IMR-90 (cell line): ENCODE results near the gene ENDOU. TPM values are rescaled to one million over a fixed set of nuclear protein-coding genes. Genes with fewer than 3 reads are reported as not detected.

Source experiments
- ATAC-seq: fragments of 200-7000 bp; cut with Tn5 transposase; 2 replicates; pipeline ENCODE4 v1.9.1; 2020; ENCODE audit warnings: low read depth, mild to moderate bottlenecking, moderate library complexity
- BruUV-seq: library from RNA; stranded (reverse); fragments of 400-500 nt; replicated peaks from 2 replicates; lab custom pipeline; 2021; lab: Mats Ljungman, UMichigan
- CTCF ChIA-PET: fragments of 300-600 bp; formaldehyde crosslinking; extraction: SDS; loops from one replicate; lab custom pipeline; 2021; ENCODE audit warnings: antibody characterized with exemption; lab: Yijun Ruan, JAX
- POLR2A ChIA-PET: fragments of 300-600 bp; sonication (Branson Sonifier 250); formaldehyde crosslinking; loops from one replicate; lab custom pipeline; 2022; ENCODE audit warnings: antibody characterized with exemption; ENCODE audit not compliant: unreplicated experiment; lab: Charles Lee
- DNase-seq: peaks from one replicate; pipeline ENCODE4 v3.0.0; 2013
- H2AFZ ChIP-seq: replicated peaks from 2 replicates; pipeline ENCODE3; 2013; ENCODE audit warnings: low read length, mild to moderate bottlenecking; ENCODE audit not compliant: poor library complexity
- H2AK5ac ChIP-seq: 2 replicates; pipeline ENCODE4 v1.6.1; 2013; ENCODE audit warnings: low read depth, low read length, inconsistent platforms
- H2AK9ac ChIP-seq: replicated peaks from 2 replicates; pipeline ENCODE3; 2013; ENCODE audit warnings: mild to moderate bottlenecking, low read depth, low read length, moderate library complexity; ENCODE audit not compliant: poor library complexity
- H2BK120ac ChIP-seq: 2 replicates; pipeline ENCODE4 v1.6.1; 2013; ENCODE audit warnings: low read depth, low read length, inconsistent platforms
- H2BK15ac ChIP-seq: 3 replicates; pipeline ENCODE4 v1.6.1; 2013; ENCODE audit warnings: low read depth, low read length, inconsistent platforms
- H2BK20ac ChIP-seq: 2 replicates; pipeline ENCODE4 v1.6.1; 2013; ENCODE audit warnings: low read depth, mild to moderate bottlenecking, inconsistent platforms, low read length, moderate library complexity
- H2BK5ac ChIP-seq: 2 replicates; pipeline ENCODE4 v1.6.1; 2013; ENCODE audit warnings: mild to moderate bottlenecking, low read depth, low read length, inconsistent platforms; ENCODE audit not compliant: poor library complexity, severe bottlenecking
- H3K14ac ChIP-seq: replicated peaks from 2 replicates; pipeline ENCODE4 v1.6.1; 2013; ENCODE audit warnings: low read depth, low read length, inconsistent platforms
- H3K18ac ChIP-seq: 2 replicates; pipeline ENCODE4 v1.6.1; 2013; ENCODE audit warnings: low read depth, low read length, control low read depth
- H3K23ac ChIP-seq: 2 replicates; pipeline ENCODE4 v1.6.1; 2013; ENCODE audit warnings: low read depth, low read length, inconsistent platforms
- H3K27ac ChIP-seq: 2 replicates; pipeline ENCODE4 v1.5.1; 2013; ENCODE audit warnings: mild to moderate bottlenecking, control low read depth, low read length; ENCODE audit not compliant: insufficient read depth
- H3K27me3 ChIP-seq: 2 replicates; pipeline ENCODE4 v1.6.1; 2013; ENCODE audit warnings: low read length; ENCODE audit not compliant: control insufficient read depth, insufficient read depth
- H3K36me3 ChIP-seq: 2 replicates; pipeline ENCODE4 v1.6.1; 2013; ENCODE audit warnings: low read length, mixed read lengths; ENCODE audit not compliant: control insufficient read depth, insufficient read depth
- H3K4ac ChIP-seq: 2 replicates; pipeline ENCODE4 v1.6.1; 2013; ENCODE audit warnings: low read depth, low read length, inconsistent platforms
- H3K4me1 ChIP-seq: 2 replicates; pipeline ENCODE4 v1.6.1; 2013; ENCODE audit warnings: low read length, mixed read lengths; ENCODE audit not compliant: control insufficient read depth, insufficient read depth
- H3K4me2 ChIP-seq: 2 replicates; pipeline ENCODE4 v1.6.1; 2013; ENCODE audit warnings: low read depth, mild to moderate bottlenecking, control low read depth, low read length, moderate library complexity
- H3K4me3 ChIP-seq: 2 replicates; pipeline ENCODE4 v1.5.1; 2013; ENCODE audit warnings: low read depth, mild to moderate bottlenecking, control low read depth, low read length, moderate library complexity; ENCODE audit not compliant: insufficient read depth
- H3K56ac ChIP-seq: 2 replicates; pipeline ENCODE4 v1.6.1; 2013; ENCODE audit warnings: low read length, inconsistent platforms; ENCODE audit not compliant: insufficient read depth; ENCODE audit errors: extremely low read depth
- H3K79me1 ChIP-seq, 2 experiments: 2 replicates each; pipeline ENCODE4 v1.6.1; 2013; ENCODE audit warnings: low read length in 2 of 2, inconsistent platforms in 1 of 2, low read depth in 1 of 2
- H3K9ac ChIP-seq: 2 replicates; pipeline ENCODE4 v1.6.1; 2013; ENCODE audit warnings: low read depth, low read length, control low read depth
- H3K9me1 ChIP-seq: 2 replicates; pipeline ENCODE4 v1.6.1; 2013; ENCODE audit warnings: low read length, inconsistent platforms; ENCODE audit not compliant: insufficient read depth
- H3K9me3 ChIP-seq: 2 replicates; pipeline ENCODE4 v1.6.1; 2013; ENCODE audit warnings: low read length; ENCODE audit not compliant: control insufficient read depth, insufficient read depth
- H4K20me1 ChIP-seq: 2 replicates; pipeline ENCODE4 v1.6.1; 2013; ENCODE audit warnings: low read length, inconsistent platforms; ENCODE audit not compliant: insufficient read depth
- H4K5ac ChIP-seq: 2 replicates; pipeline ENCODE4 v1.6.1; 2013; ENCODE audit warnings: mild to moderate bottlenecking, low read depth, low read length, control low read depth
- H4K8ac ChIP-seq, 2 experiments: 2 replicates each; pipeline ENCODE4 v1.6.1; 2013; ENCODE audit warnings: low read depth in 2 of 2, low read length in 2 of 2, control low read depth in 1 of 2, inconsistent platforms in 1 of 2
- H4K91ac ChIP-seq: 2 replicates; pipeline ENCODE4 v1.6.1; 2013; ENCODE audit warnings: low read depth, low read length, inconsistent platforms; ENCODE audit not compliant: insufficient read depth
- MXI1 ChIP-seq: IDR thresholded peaks from 2 replicates; pipeline ENCODE4 v1.6.1; 2012; ENCODE audit warnings: low read depth, mild to moderate bottlenecking, low read length, moderate library complexity, borderline replicate concordance
- RCOR1 ChIP-seq: IDR thresholded peaks from 2 replicates; pipeline ENCODE4 v1.6.1; 2012; ENCODE audit warnings: mild to moderate bottlenecking, low read length, improper control_type of control experiment; ENCODE audit not compliant: insufficient replicate concordance
- WGBS, 2 experiments: methylation state at CpG; one replicate each; pipeline versions ENCODE4 v1.1.5 to v1.1.7; 2013; ENCODE audit warnings: missing lambda C conversion rate in 2 of 2; ENCODE audit not compliant: insufficient read length in 1 of 2; ENCODE audit errors: extremely low coverage in 2 of 2; 5-methylcytosine and 5-hydroxymethylcytosine counted together
- dilution Hi-C: fragments of 300-500 bp; cut with HindIII; formaldehyde crosslinking; loops from one replicate; pipeline ENCODE4 v1.14.3; 2018; ENCODE audit warnings: low sequenced_read_pairs; ENCODE audit not compliant: unreplicated experiment
- in situ Hi-C: fragments of 300-500 bp; cut with MboI; formaldehyde crosslinking; loops from 3 replicates; pipeline ENCODE4 v1.14.3; 2019; ENCODE audit warnings: low sequenced_read_pairs, inconsistent platforms, mixed read lengths
- intact Hi-C: fragments of 100-400 bp; cut with micrococcal nuclease; formaldehyde crosslinking; loops from 2 replicates; pipeline ENCODE4 v1.10.0; 2022
- polyA plus RNA-seq, 3 experiments: library from polyadenylated mRNA; depleted of rRNA; stranded (reverse); fragments of >200 nt; gene quantifications; 2 replicates each; pipeline ENCODE4 v1.2.3, GENCODE V29; 2012; ENCODE audit warnings: low replicate concordance in 1 of 3
- total RNA-seq: library from RNA; depleted of rRNA; stranded (reverse); fragments of >200 nt; gene quantifications from 2 replicates; pipeline ENCODE4 v1.2.3, GENCODE V29; 2012
- TF ChIP-seq, protein P1 (sequence below): conservative IDR thresholded peaks from 2 replicates; pipeline ENCODE4 v1.5.1; 2012; ENCODE audit warnings: mild to moderate bottlenecking, low read depth, low read length, improper control_type of control experiment

Gene ENDOU
- total and polyA plus RNA-seq, 2 of the 4 experiments (the other 2 are of a cell fraction): under 0.01 to 0.09 TPM

DNA sequence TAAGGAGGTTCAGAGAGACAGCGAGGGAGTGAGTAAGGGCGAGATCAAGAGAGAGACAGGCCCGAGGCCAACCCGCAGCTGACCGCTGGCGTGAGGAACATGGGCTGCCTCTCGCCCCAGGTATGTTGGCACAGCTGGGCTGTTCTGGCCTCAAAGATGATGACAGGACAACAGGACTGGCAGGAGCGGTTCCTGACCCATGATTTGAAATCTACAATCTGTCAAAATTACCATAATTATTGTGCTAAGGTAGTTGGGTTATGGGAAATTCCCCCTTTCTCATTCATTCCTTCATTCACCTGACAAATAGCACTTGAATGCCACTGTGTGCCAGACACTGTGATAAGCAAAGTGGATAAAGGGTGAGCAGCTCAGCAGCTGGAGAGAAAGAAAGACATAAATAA, 5.1 kb upstream of the ENDOU start:
- no peak overlapping the region for H3K27ac ChIP-seq
- dilution Hi-C loops: no loop called here
- ATAC-seq: 0 out of 2 replicates have a peak, but pooled peaks have one; percentile 3

More for the DNA sequence above, 5.1 kb upstream of the ENDOU start:
- Histone ChIP-seq H2BK15ac (no peak overlapping the region), H4K91ac (no peak overlapping the region), H4K20me1 (no peaks in the 10 kb centered on the region), H3K23ac (no peak overlapping the region), H4K5ac (no peak overlapping the region), H3K36me3 (no peaks in the 10 kb centered on the region), H2AK9ac (no peak overlapping the region), H3K4ac (no peak overlapping the region), H4K8ac (no peak overlapping the region), H3K9me1 (peaks cover 25% of the 10 kb centered on the region), H2BK20ac (no peak overlapping the region), H3K18ac (no peak overlapping the region), H2AFZ (no peak overlapping the region), H3K56ac (no peak overlapping the region), H3K79me1 (no peaks in the 10 kb centered on the region), H3K14ac (0 out of 2 replicates have a peak overlapping the region, but pooled peaks have one; percentile 18), H3K4me1 (peaks cover 23% of the 10 kb centered on the region), H3K9ac (no peak overlapping the region), H3K4me3 (no peak overlapping the region), H3K4me2 (no peak overlapping the region), H2AK5ac (no peak overlapping the region; the same call in 1 of the 2 replicates), H3K9me3 (no peaks in the 10 kb centered on the region), H3K27me3 (no peaks in the 10 kb centered on the region), H2BK120ac (no peak overlapping the region), H2BK5ac (no peak overlapping the region)
- WGBS, 2 experiments: no CpG with 5 or more reads among the region's 8 CpGs
- no peak for TF ChIP-seq MXI1
- TF ChIP-seq RCOR1: no peak
- TF ChIP-seq, protein P1, sequence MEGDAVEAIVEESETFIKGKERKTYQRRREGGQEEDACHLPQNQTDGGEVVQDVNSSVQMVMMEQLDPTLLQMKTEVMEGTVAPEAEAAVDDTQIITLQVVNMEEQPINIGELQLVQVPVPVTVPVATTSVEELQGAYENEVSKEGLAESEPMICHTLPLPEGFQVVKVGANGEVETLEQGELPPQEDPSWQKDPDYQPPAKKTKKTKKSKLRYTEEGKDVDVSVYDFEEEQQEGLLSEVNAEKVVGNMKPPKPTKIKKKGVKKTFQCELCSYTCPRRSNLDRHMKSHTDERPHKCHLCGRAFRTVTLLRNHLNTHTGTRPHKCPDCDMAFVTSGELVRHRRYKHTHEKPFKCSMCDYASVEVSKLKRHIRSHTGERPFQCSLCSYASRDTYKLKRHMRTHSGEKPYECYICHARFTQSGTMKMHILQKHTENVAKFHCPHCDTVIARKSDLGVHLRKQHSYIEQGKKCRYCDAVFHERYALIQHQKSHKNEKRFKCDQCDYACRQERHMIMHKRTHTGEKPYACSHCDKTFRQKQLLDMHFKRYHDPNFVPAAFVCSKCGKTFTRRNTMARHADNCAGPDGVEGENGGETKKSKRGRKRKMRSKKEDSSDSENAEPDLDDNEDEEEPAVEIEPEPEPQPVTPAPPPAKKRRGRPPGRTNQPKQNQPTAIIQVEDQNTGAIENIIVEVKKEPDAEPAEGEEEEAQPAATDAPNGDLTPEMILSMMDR: no peak
- DNase-seq: peak; percentile 42
- no TSS peak for BruUV-seq
- ChIA-PET POLR2A (no interaction called here), CTCF (interaction anchor here (0.6 kb wide), 1 partner anchor 696 kb away, joined by 3 read pairs; no protein-coding TSS in a partner anchor)
- intact Hi-C loops (no loop called here), in situ Hi-C loops (no loop called here)
